Common myeloid progenitor, CD34-positive (primary cell): ENCODE results near the gene ITSN1.
"Not testable (repeated sequence)": the region's sequence is repeated elsewhere in the genome, so short reads cannot be mapped to it uniquely, and the experiment has no call there.

Experiments used
- CTCF ChIA-PET: fragments of 350-600 bp; sonication (Branson Sonifier 250); formaldehyde crosslinking; loops from one replicate; lab custom pipeline; 2021; ENCODE audit warnings: antibody characterized with exemption; lab: Charles Lee
- POLR2A ChIA-PET: fragments of 350-600 bp; sonication (Branson Sonifier 250); formaldehyde crosslinking; loops from one replicate; lab custom pipeline; 2021; ENCODE audit warnings: antibody characterized with exemption; lab: Charles Lee
- DNase-seq, 3 donors: peaks; one replicate each; pipeline versions ENCODE4 v3.0.0 to v3.0.0-alpha.2; 2013
- H3K27ac ChIP-seq, 2 experiments: 1 replicate in 1 of 2; 2 replicates in 1 of 2; pipeline ENCODE4 v1.7.0; 2013; ENCODE audit warnings: inconsistent platforms in 2 of 2, low read length in 2 of 2, mild to moderate bottlenecking in 2 of 2, low read depth in 1 of 2, moderate library complexity in 1 of 2; ENCODE audit not compliant: severe bottlenecking in 2 of 2, insufficient read depth in 1 of 2, poor library complexity in 1 of 2
- H3K27me3 ChIP-seq, 5 experiments: replicated peaks in 2 of 5; 1 replicate in 3 of 5; 2 replicates in 2 of 5; pipeline versions ENCODE4 v1.6.1 to v1.7.0; 2013; ENCODE audit warnings: low read length in 4 of 5, mild to moderate bottlenecking in 2 of 5, moderate library complexity in 2 of 5, inconsistent platforms in 1 of 5; ENCODE audit not compliant: insufficient read depth in 5 of 5, control insufficient read depth in 4 of 5
- H3K36me3 ChIP-seq, 4 experiments: 1 replicate in 2 of 4; 2 replicates in 2 of 4; pipeline versions ENCODE4 v1.6.1 to v1.7.0; 2013; ENCODE audit warnings: low read length in 3 of 4, control low read depth in 1 of 4, mild to moderate bottlenecking in 1 of 4; ENCODE audit not compliant: control insufficient read depth in 4 of 4, insufficient read depth in 4 of 4
- H3K4me1 ChIP-seq, 4 experiments: 1 replicate in 3 of 4; 2 replicates in 1 of 4; pipeline versions ENCODE4 v1.6.1 to v1.7.1; 2013; ENCODE audit warnings: low read length in 3 of 4, mild to moderate bottlenecking in 3 of 4, control low read depth in 1 of 4, inconsistent platforms in 1 of 4, moderate library complexity in 1 of 4; ENCODE audit not compliant: control insufficient read depth in 4 of 4, insufficient read depth in 4 of 4; ENCODE audit errors: control extremely low read depth in 1 of 4
- H3K4me3 ChIP-seq, 7 experiments: 1 replicate in 4 of 7; 2 replicates in 3 of 7; pipeline versions ENCODE4 v1.5.1 to v1.7.0; 2013; ENCODE audit warnings: mild to moderate bottlenecking in 7 of 7, low read length in 6 of 7, moderate library complexity in 6 of 7, inconsistent platforms in 2 of 7, low read depth in 2 of 7, control low read depth in 1 of 7; ENCODE audit not compliant: insufficient read depth in 4 of 7, control insufficient read depth in 1 of 7; ENCODE audit errors: extremely low read depth in 1 of 7
- H3K9me3 ChIP-seq, 5 experiments: 1 replicate in 4 of 5; 2 replicates in 1 of 5; pipeline versions ENCODE4 v1.6.1 to v1.7.1; 2013; ENCODE audit warnings: low read length in 4 of 5, mild to moderate bottlenecking in 2 of 5, inconsistent platforms in 1 of 5, low read depth in 1 of 5, moderate library complexity in 1 of 5; ENCODE audit not compliant: control insufficient read depth in 4 of 5, insufficient read depth in 2 of 5; ENCODE audit errors: control extremely low read depth in 1 of 5
- WGBS: methylation state at CpG from one replicate; pipeline ENCODE4 v1.1.5; 2013; ENCODE audit not compliant: insufficient coverage; 5-methylcytosine and 5-hydroxymethylcytosine counted together

Gene ITSN1

DNA sequence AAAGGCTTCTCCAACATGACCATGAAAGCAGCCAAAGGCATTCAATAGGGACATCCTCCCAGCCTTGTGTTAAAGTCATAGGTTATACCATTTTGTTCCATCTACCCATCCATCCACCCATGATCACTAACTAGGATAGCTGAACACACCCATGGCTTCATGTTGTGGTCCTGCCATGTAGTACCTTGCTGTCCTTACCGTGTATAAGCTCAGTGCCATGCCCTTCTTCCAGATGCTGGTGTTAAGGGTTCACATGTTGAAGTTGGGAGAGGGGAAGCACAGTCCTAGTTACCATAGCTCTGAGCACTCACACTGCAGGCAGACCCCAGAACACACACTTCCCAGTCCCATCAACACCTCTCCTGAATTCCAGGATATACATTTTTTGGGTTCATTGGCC, 221.8 kb downstream of the ITSN1 start:
- CTCF ChIA-PET: interaction anchor here (1.1 kb wide), 1 partner anchor 10 kb away, joined by 5 read pairs; no protein-coding TSS in a partner anchor
- no peak overlapping the region for H3K4me3 ChIP-seq
- POLR2A ChIA-PET: no interaction called here

GRCh38 chr21:33865176-33865575, 222.9 kb downstream of the ITSN1 start:
- Histone ChIP-seq H3K27ac (no peak overlapping the region), H3K9me3 (no peaks in the 10 kb centered on the region), H3K4me3 (no peak overlapping the region), H3K36me3 (no peaks in the 10 kb centered on the region), H3K4me1 (peaks cover 0 to 3% (median 0%) of the 10 kb centered on the region in 4 experiments), H3K27me3 (no peaks in the 10 kb centered on the region)
- CTCF ChIA-PET: no interaction called here
- no peak for DNase-seq
- WGBS: 100% methylated on average over 9 of the region's 9 CpGs
- POLR2A ChIA-PET: no interaction called here

More for the DNA sequence above, 221.8 kb downstream of the ITSN1 start:
- H3K9me3 ChIP-seq: no peaks in the 10 kb centered on the region
- no peak overlapping the region for H3K27ac ChIP-seq
- peaks cover 0 to 3% (median 0%) of the 10 kb centered on the region in 4 experiments for H3K4me1 ChIP-seq
- H3K27me3 ChIP-seq: no peaks in the 10 kb centered on the region
- no CpG with 5 or more reads among the region's 1 CpG for WGBS
- no peak for DNase-seq
- H3K36me3 ChIP-seq: no peaks in the 10 kb centered on the region

DNA sequence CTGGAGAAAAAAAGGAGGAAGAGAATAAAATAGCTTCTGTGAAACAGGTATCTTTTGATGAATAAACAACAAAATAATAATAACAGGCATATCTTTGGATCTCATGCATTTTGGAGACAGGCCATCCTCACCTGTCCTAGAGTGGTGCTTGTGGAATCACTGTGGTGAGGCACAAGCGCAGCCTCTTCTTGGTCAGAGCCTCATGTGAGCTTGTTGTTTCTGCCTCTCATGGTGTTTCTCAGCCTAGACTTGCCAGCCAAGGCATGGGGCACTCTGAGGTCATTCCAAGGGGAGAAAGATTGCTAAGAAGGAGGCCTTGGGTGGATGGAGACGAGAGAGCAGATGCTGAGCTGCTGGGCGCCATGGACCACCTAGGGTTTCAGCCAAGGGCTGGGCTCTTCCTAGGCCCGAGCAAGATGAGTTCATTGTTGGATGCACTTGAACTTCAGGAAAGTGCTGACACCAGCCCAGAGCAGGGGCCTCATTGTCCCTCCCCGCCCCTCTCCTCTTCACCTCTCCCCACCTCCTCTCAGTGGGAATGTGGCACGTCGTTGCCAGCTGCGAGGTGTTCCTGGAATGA, 223.8 kb downstream of the ITSN1 start:
- CTCF ChIA-PET: no interaction called here
- no peak overlapping the region for H3K4me3 ChIP-seq
- no peak for DNase-seq
- peaks cover 0 to 3% (median 0%) of the 10 kb centered on the region in 4 experiments for H3K4me1 ChIP-seq
- H3K36me3 ChIP-seq: no peaks in the 10 kb centered on the region
- POLR2A ChIA-PET: no interaction called here
- H3K27ac ChIP-seq: no peak overlapping the region
- WGBS: 96% methylated on average over 7 of the region's 8 CpGs
- no peaks in the 10 kb centered on the region for H3K27me3 ChIP-seq
- no peaks in the 10 kb centered on the region for H3K9me3 ChIP-seq

DNA sequence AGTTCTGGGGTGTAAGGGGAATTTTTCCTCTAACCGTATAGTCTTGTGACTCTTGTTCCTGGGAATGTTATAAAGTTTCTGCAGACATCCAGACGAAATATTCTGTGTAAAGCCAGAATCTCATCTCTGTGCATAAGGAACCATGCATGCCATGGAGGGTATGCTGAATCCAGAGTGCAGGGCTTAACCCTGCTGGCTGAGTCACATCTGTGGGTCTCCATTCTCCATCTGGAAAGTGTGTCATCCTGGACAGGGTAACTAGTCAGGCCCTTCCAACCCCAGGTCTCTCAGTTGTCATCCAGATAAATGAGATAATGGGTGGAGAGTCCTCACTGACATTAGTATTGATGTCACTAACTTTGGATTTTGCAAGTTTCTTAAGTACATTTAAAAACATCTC, 224.5 kb downstream of the ITSN1 start:
- 86% methylated on average over 2 of the region's 2 CpGs for WGBS
- H3K9me3 ChIP-seq: no peaks in the 10 kb centered on the region
- H3K27me3 ChIP-seq: no peaks in the 10 kb centered on the region
- no peak overlapping the region for H3K27ac ChIP-seq
- peaks cover 0 to 3% (median 0%) of the 10 kb centered on the region in 4 experiments for H3K4me1 ChIP-seq
- ChIA-PET CTCF (no interaction called here), POLR2A (no interaction called here)
- H3K36me3 ChIP-seq: no peaks in the 10 kb centered on the region
- peak in 1 of 3 donors; percentile 1 for DNase-seq
- no peak overlapping the region for H3K4me3 ChIP-seq

DNA sequence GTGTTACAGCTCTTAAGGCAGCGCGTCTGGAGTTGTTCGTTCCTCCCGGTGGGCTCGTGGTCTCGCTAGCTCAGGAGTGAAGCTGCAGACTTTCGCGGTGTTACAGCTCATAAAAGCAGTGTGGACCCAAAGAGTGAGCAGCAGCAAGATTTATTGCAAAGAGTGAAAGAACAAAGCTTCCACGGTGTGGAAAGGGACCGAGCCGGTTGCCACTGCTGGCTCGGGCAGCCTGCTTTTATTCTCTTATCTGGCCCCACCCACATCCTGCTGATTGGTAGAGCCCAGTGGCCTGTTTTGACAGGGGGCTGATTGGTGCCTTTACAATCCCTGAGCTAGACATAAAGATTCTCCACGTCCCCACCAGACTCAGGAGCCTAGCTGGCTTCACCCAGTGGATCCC, 225.6 kb downstream of the ITSN1 start:
- WGBS: 18% methylated on average over 12 of the region's 13 CpGs
- CTCF ChIA-PET: not testable (repeated sequence)

GRCh38 chr21:33869873-33870272, 227.6 kb downstream of the ITSN1 start:
- POLR2A ChIA-PET: no interaction called here
- DNase-seq: no peak
- CTCF ChIA-PET: no interaction called here

More for the DNA sequence above, 225.6 kb downstream of the ITSN1 start:
- peak in 1 of 3 donors; percentile 13 for DNase-seq
- H3K27ac ChIP-seq, H3K36me3 ChIP-seq, H3K27me3 ChIP-seq, POLR2A ChIA-PET, H3K4me1 ChIP-seq, H3K9me3 ChIP-seq: not testable (repeated sequence)
- peak overlapping the region in 1 of 7 experiments; percentile 52 for H3K4me3 ChIP-seq

GRCh38 chr21:33870768-33871167, 228.5 kb downstream of the ITSN1 start:
- no peak overlapping the region for H3K27ac ChIP-seq
- WGBS: 95% methylated on average over 4 of the region's 4 CpGs
- no peak for DNase-seq
- H3K4me1 ChIP-seq: no peaks in the 10 kb centered on the region
- ChIA-PET POLR2A (no interaction called here), CTCF (no interaction called here)
- H3K36me3 ChIP-seq: no peaks in the 10 kb centered on the region
- H3K4me3 ChIP-seq: no peak overlapping the region
- no peaks in the 10 kb centered on the region for H3K27me3 ChIP-seq
- H3K9me3 ChIP-seq: no peaks in the 10 kb centered on the region

More at GRCh38 chr21:33869873-33870272, 227.6 kb downstream of the ITSN1 start:
- Histone ChIP-seq H3K4me3 (no peak overlapping the region), H3K27ac (no peak overlapping the region), H3K36me3 (no peaks in the 10 kb centered on the region), H3K4me1 (no peaks in the 10 kb centered on the region), H3K27me3 (no peaks in the 10 kb centered on the region), H3K9me3 (no peaks in the 10 kb centered on the region)
